H9 (cell line): ENCODE results near the gene PLXNA4. TPM values are rescaled to one million over a fixed set of nuclear protein-coding genes. Genes with fewer than 3 reads are reported as not detected.

Experiments used
- DNase-seq: peaks from one replicate; pipeline ENCODE4 v3.0.0-alpha.2; 2017
- H2AFZ ChIP-seq: one replicate; pipeline ENCODE4 v1.6.1; 2013; ENCODE audit warnings: mild to moderate bottlenecking, low read length, control low read depth, moderate library complexity
- H2AK5ac ChIP-seq: 2 replicates; pipeline ENCODE4 v1.6.1; 2013; ENCODE audit warnings: low read length, control low read depth, mixed read lengths; ENCODE audit not compliant: insufficient read length
- H2BK120ac ChIP-seq: one replicate; pipeline ENCODE4 v1.6.1; 2013; ENCODE audit warnings: low read depth, mild to moderate bottlenecking, low read length, control low read depth, inconsistent platforms; ENCODE audit not compliant: poor library complexity, severe bottlenecking
- H2BK12ac ChIP-seq: 2 replicates; pipeline ENCODE4 v1.6.1; 2013; ENCODE audit warnings: low read length, control low read depth, mixed read lengths, low read depth; ENCODE audit not compliant: insufficient read length
- H2BK15ac ChIP-seq: 2 replicates; pipeline ENCODE4 v1.6.1; 2013; ENCODE audit warnings: low read depth, low read length, control low read depth
- H2BK20ac ChIP-seq: one replicate; pipeline ENCODE4 v1.6.1; 2013; ENCODE audit warnings: low read depth, mild to moderate bottlenecking, low read length, control low read depth, inconsistent platforms; ENCODE audit not compliant: poor library complexity, severe bottlenecking
- H2BK5ac ChIP-seq: 2 replicates; pipeline ENCODE4 v1.6.1; 2013; ENCODE audit warnings: low read length, control low read depth, mixed read lengths; ENCODE audit not compliant: insufficient read length
- H3K14ac ChIP-seq: 2 replicates; pipeline ENCODE4 v1.6.1; 2013; ENCODE audit warnings: low read length, control low read depth; ENCODE audit not compliant: insufficient read depth
- H3K18ac ChIP-seq: 2 replicates; pipeline ENCODE4 v1.6.1; 2013; ENCODE audit warnings: low read depth, mild to moderate bottlenecking, mixed read lengths, low read length, control low read depth; ENCODE audit not compliant: insufficient read length
- H3K23ac ChIP-seq: 2 replicates; pipeline ENCODE4 v1.6.1; 2013; ENCODE audit warnings: low read length, control low read depth, mixed read lengths, low read depth; ENCODE audit not compliant: insufficient read length
- H3K23me2 ChIP-seq: 2 replicates; pipeline ENCODE4 v1.6.1; 2013; ENCODE audit warnings: low read depth, mild to moderate bottlenecking, mixed read lengths, low read length, control low read depth; ENCODE audit not compliant: insufficient read length, poor library complexity, severe bottlenecking
- H3K27ac ChIP-seq: 2 replicates; pipeline ENCODE4 v1.5.1; 2013; ENCODE audit warnings: low read length, control low read depth, mixed read lengths, low read depth; ENCODE audit not compliant: insufficient read length
- H3K27me3 ChIP-seq: 2 replicates; pipeline ENCODE4 v1.6.1; 2013; ENCODE audit warnings: low read length, control low read depth, inconsistent platforms; ENCODE audit not compliant: insufficient read depth
- H3K4ac ChIP-seq: 2 replicates; pipeline ENCODE4 v1.6.1; 2013; ENCODE audit warnings: low read depth, mild to moderate bottlenecking, control low read depth, inconsistent platforms, low read length, moderate library complexity
- H3K4me1 ChIP-seq: 2 replicates; pipeline ENCODE4 v1.6.1; 2013; ENCODE audit warnings: low read length, control low read depth, inconsistent platforms; ENCODE audit not compliant: insufficient read depth
- H3K4me2 ChIP-seq: 2 replicates; pipeline ENCODE4 v1.6.1; 2013; ENCODE audit warnings: low read length, control low read depth, mixed read lengths; ENCODE audit not compliant: insufficient read length, insufficient read depth
- H3K56ac ChIP-seq: 2 replicates; pipeline ENCODE4 v1.6.1; 2013; ENCODE audit warnings: low read depth, mild to moderate bottlenecking, mixed read lengths, low read length, control low read depth; ENCODE audit not compliant: insufficient read length
- H3K79me1 ChIP-seq: 2 replicates; pipeline ENCODE4 v1.6.1; 2013; ENCODE audit warnings: low read depth, mild to moderate bottlenecking, moderate library complexity, low read length, control low read depth, inconsistent platforms; ENCODE audit not compliant: insufficient read depth, poor library complexity, severe bottlenecking
- H3K79me2 ChIP-seq: 2 replicates; pipeline ENCODE4 v1.6.1; 2013; ENCODE audit warnings: low read length, control low read depth, inconsistent platforms; ENCODE audit not compliant: insufficient read depth
- H3K9ac ChIP-seq: 2 replicates; pipeline ENCODE4 v1.6.1; 2013; ENCODE audit warnings: low read length, control low read depth, mixed read lengths; ENCODE audit not compliant: insufficient read length; ENCODE audit errors: extremely low read depth
- H3K9me3 ChIP-seq: one replicate; pipeline ENCODE4 v1.6.1; 2013; ENCODE audit warnings: low read depth, low read length, inconsistent platforms; ENCODE audit not compliant: control insufficient read depth
- H3T11ph ChIP-seq: one replicate; pipeline ENCODE4 v1.6.1; 2013; ENCODE audit warnings: mild to moderate bottlenecking, low read length, control low read depth, inconsistent platforms
- H4K20me1 ChIP-seq: one replicate; pipeline ENCODE4 v1.6.1; 2013; ENCODE audit not compliant: control insufficient read depth, insufficient read length, insufficient read depth
- H4K5ac ChIP-seq: 2 replicates; pipeline ENCODE4 v1.6.1; 2013; ENCODE audit warnings: low read depth, mild to moderate bottlenecking, mixed read lengths, low read length, control low read depth; ENCODE audit not compliant: insufficient read length
- H4K8ac ChIP-seq: replicated peaks from 2 replicates; pipeline ENCODE4 v1.6.1; 2013; ENCODE audit warnings: low read length, control low read depth, mixed read lengths, low read depth; ENCODE audit not compliant: insufficient read length
- H4K91ac ChIP-seq: 2 replicates; pipeline ENCODE4 v1.6.1; 2013; ENCODE audit warnings: low read depth, mild to moderate bottlenecking, moderate library complexity, mixed read lengths, low read length, control low read depth; ENCODE audit not compliant: insufficient read length
- H3K27ac Mint-ChIP-seq, 3 experiments: 2 replicates in 2 of 3; 3 replicates in 1 of 3; pipeline ENCODE4 v1.8.0; 2020 to 2021; ENCODE audit warnings: mixed read lengths in 3 of 3, mild to moderate bottlenecking in 1 of 3, moderate library complexity in 1 of 3
- H3K27me3 Mint-ChIP-seq: 2 replicates; pipeline ENCODE4 v1.8.0; 2021; ENCODE audit warnings: low read depth, mild to moderate bottlenecking, moderate library complexity, mixed read lengths
- H3K36me3 Mint-ChIP-seq, 3 experiments: 2 replicates in 2 of 3; 3 replicates in 1 of 3; pipeline ENCODE4 v1.8.0; 2020 to 2021; ENCODE audit warnings: low read depth in 3 of 3, mixed read lengths in 3 of 3; ENCODE audit not compliant: insufficient read depth in 1 of 3
- H3K4me1 Mint-ChIP-seq, 2 experiments: 2 replicates each; pipeline ENCODE4 v1.8.0; 2020; ENCODE audit warnings: mixed read lengths in 2 of 2
- H3K4me3 Mint-ChIP-seq, 2 experiments: 2 replicates in 1 of 2; 3 replicates in 1 of 2; pipeline ENCODE4 v1.8.0; 2020 to 2021; ENCODE audit warnings: mild to moderate bottlenecking in 2 of 2, mixed read lengths in 2 of 2, moderate library complexity in 1 of 2
- H3K9me3 Mint-ChIP-seq, 2 experiments: 2 replicates in 1 of 2; 3 replicates in 1 of 2; pipeline ENCODE4 v1.8.0; 2020; ENCODE audit warnings: mild to moderate bottlenecking in 2 of 2, mixed read lengths in 2 of 2, moderate library complexity in 1 of 2
- WGBS: extraction: QIAGEN DNeasy Blood & Tissue Kit; methylation state at CpG from one replicate; pipeline ENCODE4 v1.1.7; 2013; ENCODE audit warnings: missing lambda C conversion rate, low lambda C conversion rate, mixed read lengths; ENCODE audit not compliant: insufficient read length; ENCODE audit errors: extremely low coverage; 5-methylcytosine and 5-hydroxymethylcytosine counted together
- total RNA-seq: library from RNA; stranded (reverse); gene quantifications from 2 replicates; pipeline ENCODE4 v1.2.1, GENCODE V29; 2021
- TF ChIP-seq, protein P1 (sequence below): fragments of 200-600 bp; sonication (generic); conservative IDR thresholded peaks from 3 replicates; pipeline ENCODE4 v1.8.0; 2021; ENCODE audit warnings: antibody characterized with exemption, mild to moderate bottlenecking

Gene PLXNA4
- total RNA-seq, 1 experiment from 2014 or later = 0.35 TPM

DNA sequence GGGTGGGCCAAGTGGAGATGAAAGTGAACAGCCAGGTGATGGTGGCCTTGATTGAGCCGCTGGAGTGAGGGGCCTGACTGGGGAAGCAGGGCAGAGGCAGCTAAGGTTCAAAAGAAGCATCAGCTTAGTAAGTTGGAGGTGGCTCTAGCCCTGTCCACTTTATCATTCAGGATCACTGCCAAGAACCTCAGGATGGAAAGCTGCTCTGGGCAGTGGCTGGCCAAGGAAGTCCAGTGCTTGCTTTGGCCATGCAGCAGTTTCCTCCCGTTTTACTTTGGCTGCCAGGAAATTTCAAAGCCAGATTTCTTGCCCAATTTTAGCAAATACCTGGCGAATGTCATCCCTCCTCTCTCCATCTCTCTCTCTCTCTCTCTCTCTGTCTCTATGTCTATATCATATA lies 384.9 kb downstream of the PLXNA4 start:
- H3K4ac ChIP-seq = no peak overlapping the region
- no peak overlapping the region for H4K8ac ChIP-seq
- H3K23me2 ChIP-seq = no peaks in the 10 kb centered on the region
- no peak overlapping the region for H4K91ac ChIP-seq
- H3K9me3 ChIP-seq = no peaks in the 10 kb centered on the region
- H2BK15ac ChIP-seq = no peak overlapping the region
- peaks cover 43% of the 10 kb centered on the region in 2 experiments for H3K4me1 Mint-ChIP-seq
- H3K27me3 ChIP-seq = no peaks in the 10 kb centered on the region
- H4K20me1 ChIP-seq = no peaks in the 10 kb centered on the region
- no peak overlapping the region for H2BK20ac ChIP-seq
- H3K79me2 ChIP-seq = no peaks in the 10 kb centered on the region
- peak overlapping the region; percentile 15 for H2BK12ac ChIP-seq
- H3K9ac ChIP-seq = no peak overlapping the region
- H3T11ph ChIP-seq = no peak overlapping the region
- no peak overlapping the region for H4K5ac ChIP-seq
- no peak overlapping the region for H3K27ac Mint-ChIP-seq
- no peak overlapping the region for H2BK5ac ChIP-seq
- peaks cover 13% of the 10 kb centered on the region for H3K4me1 ChIP-seq
- WGBS = no CpG with 5 or more reads among the region's 3 CpGs
- TF ChIP-seq, protein P1, sequence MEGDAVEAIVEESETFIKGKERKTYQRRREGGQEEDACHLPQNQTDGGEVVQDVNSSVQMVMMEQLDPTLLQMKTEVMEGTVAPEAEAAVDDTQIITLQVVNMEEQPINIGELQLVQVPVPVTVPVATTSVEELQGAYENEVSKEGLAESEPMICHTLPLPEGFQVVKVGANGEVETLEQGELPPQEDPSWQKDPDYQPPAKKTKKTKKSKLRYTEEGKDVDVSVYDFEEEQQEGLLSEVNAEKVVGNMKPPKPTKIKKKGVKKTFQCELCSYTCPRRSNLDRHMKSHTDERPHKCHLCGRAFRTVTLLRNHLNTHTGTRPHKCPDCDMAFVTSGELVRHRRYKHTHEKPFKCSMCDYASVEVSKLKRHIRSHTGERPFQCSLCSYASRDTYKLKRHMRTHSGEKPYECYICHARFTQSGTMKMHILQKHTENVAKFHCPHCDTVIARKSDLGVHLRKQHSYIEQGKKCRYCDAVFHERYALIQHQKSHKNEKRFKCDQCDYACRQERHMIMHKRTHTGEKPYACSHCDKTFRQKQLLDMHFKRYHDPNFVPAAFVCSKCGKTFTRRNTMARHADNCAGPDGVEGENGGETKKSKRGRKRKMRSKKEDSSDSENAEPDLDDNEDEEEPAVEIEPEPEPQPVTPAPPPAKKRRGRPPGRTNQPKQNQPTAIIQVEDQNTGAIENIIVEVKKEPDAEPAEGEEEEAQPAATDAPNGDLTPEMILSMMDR = no peak
- H2AK5ac ChIP-seq = no peak overlapping the region
- no peaks in the 10 kb centered on the region for H3K79me1 ChIP-seq
- no peak overlapping the region for H3K27ac ChIP-seq
- H3K18ac ChIP-seq = no peak overlapping the region
- peaks cover 8 to 18% (median 10%) of the 10 kb centered on the region in 3 experiments for H3K36me3 Mint-ChIP-seq
- H3K4me3 Mint-ChIP-seq = no peak overlapping the region
- no peak overlapping the region for H3K56ac ChIP-seq
- no peak for DNase-seq
- no peak overlapping the region for H3K4me2 ChIP-seq
- H3K9me3 Mint-ChIP-seq = peaks cover 13 to 14% of the 10 kb centered on the region in 2 experiments
- H3K14ac ChIP-seq = no peak overlapping the region
- H3K27me3 Mint-ChIP-seq = peaks cover 14% of the 10 kb centered on the region; the same call in 1 of the 2 replicates
- no peak overlapping the region for H3K23ac ChIP-seq
- no peak overlapping the region for H2AFZ ChIP-seq
- H2BK120ac ChIP-seq = no peak overlapping the region
